HG02798 (cell line): ENCODE results near the gene CHST8.
"Not testable (repeated sequence)": the region's sequence is repeated elsewhere in the genome, so short reads cannot be mapped to it uniquely, and the experiment has no call there.

Experiments
- ATAC-seq: cut with Tn5 transposase; IDR thresholded peaks from one replicate; pipeline ENCODE4 v1.9.1; 2021; ENCODE audit warnings: mild to moderate bottlenecking; ENCODE audit not compliant: unreplicated experiment, poor library complexity

Gene CHST8, protein sequence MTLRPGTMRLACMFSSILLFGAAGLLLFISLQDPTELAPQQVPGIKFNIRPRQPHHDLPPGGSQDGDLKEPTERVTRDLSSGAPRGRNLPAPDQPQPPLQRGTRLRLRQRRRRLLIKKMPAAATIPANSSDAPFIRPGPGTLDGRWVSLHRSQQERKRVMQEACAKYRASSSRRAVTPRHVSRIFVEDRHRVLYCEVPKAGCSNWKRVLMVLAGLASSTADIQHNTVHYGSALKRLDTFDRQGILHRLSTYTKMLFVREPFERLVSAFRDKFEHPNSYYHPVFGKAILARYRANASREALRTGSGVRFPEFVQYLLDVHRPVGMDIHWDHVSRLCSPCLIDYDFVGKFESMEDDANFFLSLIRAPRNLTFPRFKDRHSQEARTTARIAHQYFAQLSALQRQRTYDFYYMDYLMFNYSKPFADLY

DNA sequence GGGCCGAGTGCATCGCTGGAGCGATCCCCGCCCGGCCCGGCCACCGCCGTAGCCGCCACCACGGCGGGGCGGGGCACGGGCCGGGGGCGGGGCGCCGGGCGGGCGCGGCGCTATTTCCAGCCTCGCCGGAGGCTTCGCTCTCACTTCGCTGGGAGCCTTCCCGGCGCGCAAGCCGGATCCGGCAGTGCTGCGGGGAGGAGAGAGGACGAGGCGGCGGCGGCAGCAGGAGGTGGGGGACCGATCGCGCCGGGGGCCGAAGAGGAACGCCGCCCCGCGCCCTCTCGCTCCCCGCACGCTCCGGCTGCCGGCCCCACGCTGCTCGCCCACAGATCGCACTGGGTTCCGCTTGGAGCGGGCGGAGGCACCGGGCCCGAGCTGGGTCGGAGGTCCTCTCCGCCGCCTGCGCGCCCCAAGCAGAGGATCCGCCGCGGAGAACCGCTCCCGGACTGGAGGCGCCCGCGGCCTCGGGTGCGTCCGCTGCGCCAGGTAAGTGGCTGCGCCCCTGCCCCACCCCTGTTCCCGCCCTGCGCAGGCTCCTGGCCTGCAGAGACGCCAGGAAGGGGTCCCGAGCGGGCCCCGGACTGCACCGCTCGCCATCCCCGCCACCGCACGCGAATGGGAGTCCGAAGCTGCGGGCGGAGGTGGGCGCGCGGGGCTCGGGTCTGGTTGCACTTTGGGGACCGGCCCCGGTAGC, at the start of gene CHST8:
TSS of gene CHST8 (plus strand) at position 143 of the 694 bp plus-strand sequence. CDS start 67,309 bp downstream, outside the sequence.
- no peak for ATAC-seq

DNA sequence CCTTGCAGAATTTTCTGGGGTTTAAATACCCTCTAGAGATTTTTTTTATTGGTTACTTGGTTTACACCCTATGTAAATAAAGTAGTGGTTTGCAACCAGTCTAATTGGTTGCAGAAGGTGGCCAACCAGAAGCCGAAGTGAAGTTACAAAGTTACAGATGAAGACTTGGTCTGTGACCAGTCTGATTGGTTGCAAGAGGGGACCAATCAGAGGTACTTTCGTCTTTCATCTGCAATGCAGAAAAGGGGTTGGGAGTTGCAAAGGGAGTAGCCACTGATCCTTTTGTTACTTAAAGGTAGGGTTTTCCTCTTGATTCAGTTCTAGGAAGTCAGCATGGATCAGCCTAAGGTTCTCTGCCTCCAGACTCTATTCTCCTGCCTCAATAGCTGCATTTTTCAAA, 48.8 kb upstream of the CHST8 start:
- ATAC-seq, result no peak

DNA sequence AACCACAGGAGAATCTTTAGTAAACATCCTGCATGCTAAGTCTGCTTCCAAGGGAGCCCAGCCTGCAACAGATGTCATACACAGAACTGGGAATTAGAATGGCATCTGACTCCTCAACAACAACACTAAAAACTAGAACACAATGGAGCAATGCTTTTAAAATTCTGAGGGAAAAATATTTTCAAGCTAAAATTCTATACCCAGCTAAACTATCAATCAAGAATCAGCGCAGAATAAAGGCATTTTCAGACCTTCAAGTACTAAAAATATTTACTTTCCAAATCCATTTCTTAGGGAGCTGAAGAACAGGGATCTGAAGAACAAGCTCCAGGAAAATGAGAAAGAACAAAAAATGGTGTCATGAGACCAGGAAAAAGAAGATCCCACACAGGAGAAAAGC, 46.9 kb upstream of the CHST8 start:
- no peak for ATAC-seq

DNA sequence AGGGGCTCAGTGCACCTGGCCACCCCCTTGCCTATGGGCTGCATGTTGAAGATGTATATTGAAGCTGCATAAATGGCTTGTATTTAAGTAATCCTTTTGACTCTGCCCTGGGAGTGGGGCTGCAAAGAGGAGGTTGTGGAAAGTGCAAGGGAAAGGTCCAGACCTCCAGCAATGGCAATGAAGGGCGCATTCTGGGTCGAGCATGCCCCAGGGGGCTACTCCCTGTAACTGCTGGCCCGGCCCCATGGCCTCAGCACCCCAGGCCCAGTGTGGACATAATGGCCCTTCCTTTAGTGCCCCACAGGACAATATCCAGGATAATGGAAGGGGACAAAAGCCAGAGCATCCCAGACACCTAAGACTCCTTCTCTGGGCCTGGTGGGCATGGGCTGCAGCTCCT, 43.1 kb upstream of the CHST8 start:
- no peak for ATAC-seq

DNA sequence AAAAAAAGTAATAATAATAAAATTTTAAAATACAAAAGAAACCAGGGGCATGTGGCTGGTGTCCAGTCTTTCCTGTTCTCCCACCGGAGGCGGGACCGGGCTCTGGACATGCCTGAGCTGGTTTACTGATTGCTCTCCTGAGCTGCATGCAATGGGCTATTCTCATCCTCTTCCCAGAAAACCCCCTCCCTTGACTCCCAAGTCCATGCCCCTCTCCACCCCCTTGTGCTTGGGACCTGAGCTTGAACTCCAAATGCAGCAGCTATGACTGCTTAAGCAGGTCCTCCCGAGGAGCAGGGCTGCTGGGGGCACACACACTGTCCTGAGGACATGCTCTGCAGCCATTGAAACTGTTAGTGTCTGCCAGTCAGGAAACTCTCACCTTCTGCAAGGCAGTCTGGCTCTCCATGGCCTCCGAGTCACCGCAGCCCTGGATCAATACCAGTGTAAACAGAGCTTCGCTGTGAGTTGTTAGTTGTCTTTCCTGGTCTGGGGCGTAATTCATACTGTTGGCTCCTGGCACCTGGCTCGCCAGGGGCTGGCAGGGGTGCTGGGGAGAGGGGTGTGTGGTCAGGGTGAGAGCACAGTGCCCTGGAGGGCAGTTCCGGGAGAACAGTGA, 41.6 kb upstream of the CHST8 start:
- no peak for ATAC-seq

DNA sequence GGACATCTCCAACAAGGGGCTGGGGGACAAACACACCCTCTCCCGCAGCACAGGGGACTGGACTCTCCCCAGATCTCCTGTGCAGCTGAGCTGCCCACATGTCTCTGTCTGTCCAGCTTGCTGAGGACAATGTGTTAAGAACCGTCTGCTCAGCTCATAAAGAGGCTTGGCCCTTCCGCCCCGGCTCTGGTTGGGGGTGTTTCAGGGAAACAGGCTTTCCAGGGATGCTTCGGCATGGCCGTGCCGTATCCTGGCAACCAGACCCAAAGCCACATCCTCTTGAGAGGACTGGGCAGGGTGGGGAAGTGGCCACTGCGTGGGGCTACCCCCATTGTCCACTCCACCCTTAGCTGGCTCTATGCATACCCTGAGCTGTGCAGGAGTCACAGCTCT, 41.1 kb upstream of the CHST8 start:
- no peak for ATAC-seq

DNA sequence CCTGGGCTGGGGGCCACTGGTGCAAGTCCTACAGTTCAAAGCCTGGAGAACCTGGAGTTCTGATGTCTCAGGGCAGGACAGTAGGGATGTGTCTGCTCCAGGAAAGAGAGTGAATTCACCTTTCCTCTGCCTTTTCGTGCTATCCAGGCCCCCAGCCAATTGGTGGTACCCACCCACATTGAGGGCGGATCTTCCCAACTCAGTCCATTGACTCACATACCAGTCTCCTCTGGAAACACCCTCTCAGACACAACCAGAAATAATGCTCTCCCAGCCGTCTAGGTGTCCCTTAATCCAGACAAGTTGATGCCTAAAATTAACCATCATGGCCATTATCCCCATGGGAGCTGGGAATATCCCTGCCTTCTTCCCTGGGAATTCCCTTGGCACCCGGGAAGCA, 38.8 kb upstream of the CHST8 start:
- ATAC-seq, result no peak

DNA sequence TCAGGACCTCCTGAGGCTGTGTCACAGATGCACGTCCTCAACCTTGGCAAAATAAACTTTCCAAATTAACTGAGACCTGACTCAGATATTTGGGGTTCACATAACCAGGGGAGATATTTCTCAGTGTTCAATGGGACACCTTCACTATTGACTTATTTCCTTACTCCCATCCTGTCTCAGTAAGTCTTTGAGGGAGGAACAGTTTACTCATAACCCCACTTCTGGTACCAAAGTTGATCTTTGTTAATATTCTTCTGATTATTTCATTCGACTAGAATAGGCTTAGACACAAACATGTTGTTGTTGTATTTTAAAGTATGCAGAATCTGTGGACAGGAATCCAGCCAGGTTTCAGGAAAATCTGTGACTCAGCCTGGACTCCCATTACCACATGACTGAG, 34.6 kb upstream of the CHST8 start:
- no peak for ATAC-seq

DNA sequence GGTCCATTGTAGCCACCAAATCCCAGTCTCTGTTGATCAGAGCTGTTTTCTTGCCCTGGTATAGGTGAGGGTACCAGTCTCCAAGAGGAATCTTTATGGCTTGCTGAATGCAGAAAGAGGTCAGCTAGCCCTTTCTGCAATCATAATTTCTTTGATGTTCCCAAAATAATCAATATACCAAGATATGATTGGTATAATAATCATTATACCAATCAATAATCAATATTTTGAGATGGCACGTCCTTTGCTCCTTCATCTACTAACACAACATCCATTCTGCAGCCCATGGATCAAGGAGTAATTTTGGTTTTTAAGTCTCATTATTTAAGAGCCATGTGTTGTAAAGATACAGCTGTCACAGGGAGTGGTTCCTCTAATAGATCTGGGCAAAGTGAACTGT, 31.5 kb upstream of the CHST8 start:
- no peak for ATAC-seq

DNA sequence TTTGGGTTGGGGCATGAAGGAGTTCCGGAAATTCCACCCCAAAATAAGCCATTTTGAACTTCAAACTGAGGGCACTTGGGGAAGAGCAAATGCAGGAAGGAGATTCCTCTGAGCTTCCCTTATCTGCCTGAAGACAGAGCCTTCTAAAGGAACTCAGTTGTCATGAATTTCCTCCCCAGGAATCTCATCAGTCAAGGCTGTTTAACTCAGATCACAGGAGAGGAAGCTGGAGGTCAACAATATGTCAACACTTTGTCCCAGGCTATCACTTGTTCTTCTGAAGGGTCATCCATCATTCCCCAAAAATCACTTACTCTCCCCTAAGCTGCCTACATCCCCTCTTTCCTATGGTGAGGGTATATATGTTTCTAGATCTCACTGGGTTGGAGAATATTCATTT, 26.0 kb upstream of the CHST8 start:
- no peak for ATAC-seq

DNA sequence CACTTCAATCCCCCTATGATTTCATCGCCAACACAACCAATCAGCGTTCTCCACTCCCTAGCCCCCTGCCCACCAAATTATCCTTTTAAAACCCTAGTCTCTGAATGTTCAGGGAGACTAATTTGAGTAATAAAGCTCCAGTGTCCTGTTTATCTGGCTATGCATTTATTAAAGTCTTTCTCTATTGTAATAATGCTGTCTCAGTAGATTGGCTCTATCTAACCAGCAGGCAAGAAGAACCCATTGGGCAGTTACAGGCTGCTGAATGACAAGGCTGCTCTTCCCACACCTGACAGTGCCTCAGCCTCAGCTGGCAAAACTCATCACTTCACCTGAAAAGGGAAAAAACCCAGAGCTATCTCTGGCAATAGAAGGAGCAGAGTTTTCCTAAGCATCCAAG, 20.2 kb upstream of the CHST8 start:
- no peak for ATAC-seq

DNA sequence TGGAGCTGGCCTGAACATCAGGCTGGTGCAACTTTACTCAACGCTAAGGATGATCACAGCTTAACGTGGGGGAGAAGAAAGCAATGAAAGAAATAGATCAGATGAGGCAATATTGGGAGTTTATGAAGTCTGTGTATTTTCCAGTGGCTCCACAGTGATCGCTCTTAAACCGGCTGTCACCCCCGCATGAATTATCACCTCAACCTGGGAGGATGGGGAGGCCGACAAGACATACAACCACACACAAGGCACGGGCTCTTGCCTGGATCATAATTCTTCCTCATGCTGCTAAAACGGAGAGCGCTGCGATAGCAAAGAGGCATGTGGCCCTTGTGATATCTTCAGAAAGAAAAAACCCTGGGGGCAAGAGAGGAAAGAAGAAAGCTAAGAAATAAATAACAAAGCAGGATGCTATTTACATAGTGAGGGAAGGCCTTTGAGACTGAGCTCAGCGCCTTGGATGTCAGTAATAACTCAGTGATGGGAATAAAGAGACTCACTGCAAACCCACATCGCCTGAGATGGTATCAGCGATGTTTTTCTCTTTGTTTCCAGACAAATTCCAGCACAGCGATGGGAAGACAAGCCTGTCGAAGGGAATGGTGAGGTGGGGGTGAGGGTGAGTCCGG, 19.1 kb upstream of the CHST8 start:
- ATAC-seq, result no peak

DNA sequence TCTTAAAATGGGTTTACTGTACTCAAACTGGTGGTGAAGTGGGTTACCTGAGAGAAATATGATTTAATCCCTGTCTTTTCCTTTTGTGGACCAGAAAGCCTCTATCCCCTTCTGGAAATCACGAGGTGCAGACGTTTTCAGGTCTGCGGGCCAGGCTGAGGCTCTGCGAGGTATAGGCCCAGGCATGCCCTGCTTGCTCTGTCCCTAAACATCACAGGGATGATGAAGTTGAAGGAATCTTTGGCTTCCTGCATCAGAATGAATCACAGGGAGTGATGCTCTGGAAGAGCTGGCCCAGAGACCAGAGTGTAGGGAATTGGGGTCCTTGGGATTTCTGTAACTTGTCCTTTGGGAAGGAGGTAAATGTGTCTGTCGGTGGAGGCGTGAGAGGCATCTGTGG, 18.4 kb upstream of the CHST8 start:
- no peak for ATAC-seq

DNA sequence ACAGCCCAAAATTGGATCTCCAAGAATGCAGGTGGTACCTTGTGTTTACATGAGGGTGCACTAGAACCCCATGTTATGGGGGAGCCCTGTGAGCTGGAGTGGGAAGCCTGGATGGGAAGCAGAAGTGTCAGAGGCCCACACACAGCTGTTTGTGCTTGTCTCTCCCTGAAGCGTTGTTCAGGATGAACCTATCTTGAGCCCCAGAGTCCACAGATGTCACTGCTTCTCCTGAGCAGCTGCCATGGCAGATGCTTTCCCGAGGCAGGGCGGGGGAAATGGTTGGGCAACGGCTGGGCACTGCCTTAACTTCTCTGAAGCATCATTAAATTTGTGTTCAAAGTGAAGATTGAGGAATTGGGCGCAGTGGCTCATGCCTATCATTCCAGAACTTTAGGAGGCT, 17.1 kb upstream of the CHST8 start:
- no peak for ATAC-seq

DNA sequence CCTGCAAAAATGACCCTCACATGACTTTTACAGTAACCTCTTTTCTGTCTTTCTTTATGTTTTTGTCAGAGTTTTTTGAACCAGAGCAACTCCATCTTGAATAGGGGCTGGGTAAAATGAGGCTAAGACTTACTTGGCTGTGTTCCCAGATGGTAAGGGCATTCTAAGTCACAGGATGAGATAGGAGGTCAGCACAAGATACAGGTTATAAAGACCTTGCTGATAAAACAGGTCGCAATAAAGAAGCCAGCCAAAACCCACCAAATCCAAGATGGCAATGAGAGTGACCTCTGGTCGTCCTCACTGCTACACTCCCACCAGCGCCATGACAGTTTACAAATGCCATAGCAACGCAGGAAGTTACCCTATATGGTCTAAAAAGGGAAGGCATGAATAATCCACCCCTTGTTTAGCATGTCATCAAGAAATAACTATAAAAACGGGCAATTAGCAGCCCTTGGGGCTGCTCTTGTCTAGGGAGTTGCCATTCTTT, 15.9 kb upstream of the CHST8 start:
- not testable (repeated sequence) for ATAC-seq

DNA sequence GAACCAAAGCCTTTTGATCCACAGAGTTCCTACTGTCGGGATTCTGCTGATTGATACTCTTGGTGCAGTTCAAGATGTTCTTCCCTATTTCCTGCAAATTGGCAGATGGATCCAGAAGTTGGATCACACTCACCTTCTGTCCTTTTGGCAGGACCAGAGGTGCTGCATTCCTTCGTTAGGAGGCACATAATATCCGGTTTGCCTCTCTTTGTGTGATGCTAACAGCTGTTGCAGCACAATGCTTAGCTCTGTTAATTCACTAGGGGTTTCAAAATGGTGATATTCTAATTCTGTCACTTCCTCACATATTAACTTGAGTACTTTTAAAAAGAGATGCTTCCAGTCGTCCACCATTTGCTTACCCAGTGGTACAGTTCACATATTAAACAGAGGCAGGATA, 15.2 kb upstream of the CHST8 start:
- ATAC-seq, result no peak

DNA sequence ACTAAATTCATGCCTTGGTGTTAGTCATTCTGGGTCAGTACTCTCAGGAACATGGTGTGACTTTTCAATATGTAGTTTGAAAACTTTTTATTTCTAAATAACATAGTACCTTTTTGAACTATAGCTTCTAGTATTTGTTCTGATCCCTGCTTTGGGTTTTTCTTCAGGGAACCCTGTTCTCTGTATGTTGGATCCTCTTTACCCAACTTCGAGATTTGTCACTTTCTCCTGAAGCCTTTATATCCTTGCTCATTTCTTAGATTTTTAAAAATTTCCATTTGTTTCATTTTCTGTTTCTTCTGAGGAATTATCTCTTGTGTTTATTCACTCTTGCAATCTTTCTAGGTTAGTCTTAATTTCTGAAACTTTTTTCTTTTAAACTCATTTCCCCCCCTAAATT, 12.4 kb upstream of the CHST8 start:
- no peak for ATAC-seq

DNA sequence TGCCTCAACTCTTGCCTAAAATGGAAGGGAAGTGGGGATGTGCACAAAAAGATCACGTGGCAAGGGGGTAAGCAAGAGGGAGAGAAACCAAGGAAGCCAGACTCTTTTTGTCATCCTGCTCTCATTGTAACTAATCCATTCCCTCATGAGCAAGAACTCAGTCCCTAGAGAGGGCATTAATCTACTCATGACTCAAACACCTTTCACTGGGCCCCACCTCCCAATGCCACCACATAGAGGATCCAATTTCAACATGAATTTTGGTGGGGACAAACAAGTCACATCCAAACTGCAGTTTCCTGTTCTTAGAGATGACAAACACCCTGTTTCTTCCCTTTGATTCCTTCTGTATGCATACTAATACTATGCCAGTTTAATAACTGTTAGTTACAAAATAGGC, 11.2 kb upstream of the CHST8 start:
- ATAC-seq, result no peak

DNA sequence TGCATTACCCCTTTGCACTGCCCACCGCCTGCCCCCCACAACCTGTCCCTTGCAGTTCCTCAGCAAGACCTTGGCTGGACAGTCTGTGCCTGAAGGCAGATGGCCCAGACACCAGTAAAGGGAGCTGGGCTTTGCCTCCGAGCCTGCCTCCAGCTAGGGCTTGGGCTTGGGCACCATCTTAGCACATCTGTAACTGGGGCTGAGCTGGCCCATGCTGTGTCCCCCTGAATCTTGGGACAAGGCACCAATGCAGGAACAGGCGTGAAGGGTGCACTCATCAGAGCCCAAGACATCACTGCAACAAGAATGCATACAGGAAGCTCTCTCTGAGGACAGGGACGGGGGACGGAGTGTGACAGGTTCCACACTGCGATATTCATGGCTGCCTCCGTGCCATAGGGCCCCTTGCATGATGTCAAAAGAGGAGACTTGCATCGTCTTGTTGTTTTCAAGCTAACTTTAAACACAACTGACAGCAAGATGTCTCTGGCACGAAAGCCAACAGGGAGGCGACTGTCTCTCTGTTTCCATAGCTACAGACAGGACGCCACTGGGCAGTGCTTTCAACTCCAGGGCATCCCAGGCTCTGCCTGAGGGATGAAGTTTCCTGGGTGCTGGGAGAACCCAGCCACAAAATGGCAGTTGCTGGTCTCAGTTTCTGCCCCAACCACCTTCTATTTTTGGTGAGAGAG, 8.7 kb upstream of the CHST8 start:
- ATAC-seq, result no peak

DNA sequence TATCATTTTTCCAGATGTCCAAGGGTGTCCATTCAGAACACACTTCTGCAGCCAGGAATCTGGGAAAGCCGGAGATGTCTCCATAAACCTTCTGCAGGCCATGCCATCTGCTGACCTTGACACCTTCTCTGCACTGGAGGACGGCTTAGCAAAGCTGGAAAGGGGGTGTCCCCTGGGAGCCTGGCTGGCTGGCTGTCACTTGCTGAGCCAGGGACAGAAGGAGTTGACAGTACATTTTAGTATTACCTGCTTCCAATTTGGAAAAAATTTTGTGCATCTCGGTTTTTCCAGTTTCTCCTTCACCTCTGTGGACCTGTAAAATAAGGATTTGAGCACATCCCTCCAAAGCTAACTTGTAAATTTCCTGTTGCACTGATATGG, 8.1 kb upstream of the CHST8 start:
- no peak for ATAC-seq
